Activated CD8-positive, alpha-beta memory T cell treated with anti-CD3 and anti-CD28 coated beads, Interleukin-2, amount 50 U/mL, for 24 hours (primary cell): ENCODE data around the gene RRP36.
A peak's percentile ranks its signal among the peaks of the same experiment; 100 is the strongest.

ENCODE experiments used
- DNase-seq: peaks from one replicate; pipeline ENCODE4 v3.0.0-alpha.2; 2020; ENCODE audit errors: extremely low read depth

Gene RRP36

DNA sequence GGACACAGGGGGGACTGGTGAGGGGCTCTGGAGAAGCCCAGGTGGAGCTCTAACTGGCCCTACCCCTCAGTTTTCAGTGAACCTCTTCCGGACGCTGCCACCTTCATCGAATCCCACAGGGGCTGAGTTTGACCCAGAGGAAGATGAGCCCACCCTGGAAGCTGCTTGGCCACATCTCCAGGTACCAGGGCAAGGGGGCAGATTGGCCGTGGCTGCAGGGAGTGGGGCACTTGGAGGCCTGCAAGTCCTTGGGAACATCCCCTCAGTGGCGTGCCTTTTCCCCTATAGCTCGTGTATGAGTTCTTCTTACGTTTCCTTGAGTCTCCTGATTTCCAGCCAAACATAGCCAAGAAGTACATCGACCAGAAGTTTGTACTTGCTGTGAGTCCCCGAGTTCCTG is 14.3 kb upstream of the RRP36 start:
- no peak for DNase-seq

DNA sequence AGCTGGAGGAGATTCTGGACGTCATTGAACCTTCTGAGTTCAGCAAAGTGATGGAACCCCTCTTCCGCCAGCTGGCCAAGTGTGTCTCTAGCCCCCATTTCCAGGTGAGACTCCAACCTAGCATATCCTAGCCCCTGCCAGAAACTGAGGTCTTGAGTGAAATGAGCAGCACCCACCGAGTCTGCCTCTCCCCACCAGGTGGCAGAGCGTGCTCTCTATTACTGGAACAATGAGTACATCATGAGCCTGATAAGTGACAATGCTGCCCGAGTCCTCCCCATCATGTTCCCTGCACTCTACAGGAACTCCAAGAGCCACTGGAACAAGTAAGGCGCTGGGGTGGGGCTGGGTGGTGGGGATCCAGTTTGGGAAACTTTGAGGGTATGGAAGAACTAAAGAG is 12.3 kb upstream of the RRP36 start:
- DNase-seq = no peak

DNA sequence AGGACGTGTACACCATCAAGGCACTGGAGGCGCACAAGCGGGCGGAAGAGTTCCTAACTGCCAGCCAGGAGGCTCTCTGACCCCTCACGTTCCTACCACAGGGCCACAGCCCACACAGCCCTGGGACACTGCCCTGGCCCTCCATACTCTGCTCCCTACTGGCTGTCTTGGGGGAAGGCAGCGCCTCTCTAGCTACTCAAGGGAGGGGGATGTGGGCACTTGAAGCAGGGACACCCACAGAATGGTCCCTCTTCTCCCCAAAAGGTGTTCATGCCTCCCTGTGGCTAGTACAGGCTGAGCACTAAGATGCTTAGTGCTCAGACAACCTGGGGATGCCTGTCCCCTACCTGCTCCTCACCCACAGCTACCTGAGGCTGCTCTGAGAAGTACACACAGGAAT is 10.2 kb upstream of the RRP36 start:
- no peak for DNase-seq

DNA sequence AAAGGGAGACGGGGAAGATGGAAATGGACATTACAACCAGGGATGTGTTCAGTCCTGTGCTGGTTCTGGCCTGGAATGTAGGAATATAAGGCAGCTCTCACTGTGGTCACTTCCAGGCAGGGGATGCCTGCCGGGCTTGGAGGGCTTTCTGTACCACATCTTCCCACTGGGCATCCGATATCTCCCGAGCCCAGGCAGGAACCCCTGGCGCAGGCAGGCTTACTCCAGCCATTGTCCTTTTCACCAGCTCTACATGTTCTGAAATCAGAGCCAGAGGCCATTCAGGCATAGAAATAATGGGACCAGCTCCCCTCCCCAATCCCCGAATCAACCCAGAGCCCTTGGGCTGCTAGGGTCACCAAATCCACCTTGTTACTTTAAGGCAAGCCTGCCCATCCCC is 9.1 kb upstream of the RRP36 start:
- no peak for DNase-seq

DNA sequence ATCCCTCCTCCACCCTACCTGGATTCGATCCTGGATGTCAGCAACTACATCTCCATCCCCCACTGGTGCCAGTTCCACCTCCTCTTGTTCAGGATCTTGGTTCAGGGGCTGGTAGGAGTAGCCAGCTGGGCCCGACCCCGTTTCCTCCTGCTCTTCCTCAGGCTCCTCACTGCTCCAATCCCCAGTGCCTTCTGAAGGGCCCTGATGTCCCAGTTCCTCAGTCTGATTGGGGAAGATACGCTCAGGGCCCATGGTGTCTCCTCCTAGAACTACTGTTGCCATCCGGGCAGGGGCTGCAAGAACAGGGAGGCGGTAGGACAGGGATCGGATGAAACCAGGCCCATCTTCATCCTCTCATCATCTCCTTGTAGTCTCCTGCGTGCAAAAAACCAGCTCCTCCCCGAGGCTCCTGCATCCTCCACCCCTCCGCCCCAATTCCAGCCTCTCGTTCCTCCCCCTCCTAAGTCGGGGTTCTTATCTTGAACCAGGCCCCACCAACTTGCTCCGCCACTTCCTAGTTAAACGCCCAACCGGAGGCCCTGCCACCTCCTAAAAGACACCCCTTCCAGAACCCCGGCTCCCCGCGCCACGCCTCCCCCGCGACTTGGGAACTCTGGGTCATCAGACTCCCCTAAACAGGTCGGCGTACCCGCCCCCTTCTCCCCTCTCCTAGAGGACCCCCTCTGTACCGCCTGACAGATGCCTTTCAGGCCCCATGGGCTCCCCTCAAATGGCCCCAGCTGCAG is 8.2 kb upstream of the RRP36 start:
- peak; percentile 30 for DNase-seq

DNA sequence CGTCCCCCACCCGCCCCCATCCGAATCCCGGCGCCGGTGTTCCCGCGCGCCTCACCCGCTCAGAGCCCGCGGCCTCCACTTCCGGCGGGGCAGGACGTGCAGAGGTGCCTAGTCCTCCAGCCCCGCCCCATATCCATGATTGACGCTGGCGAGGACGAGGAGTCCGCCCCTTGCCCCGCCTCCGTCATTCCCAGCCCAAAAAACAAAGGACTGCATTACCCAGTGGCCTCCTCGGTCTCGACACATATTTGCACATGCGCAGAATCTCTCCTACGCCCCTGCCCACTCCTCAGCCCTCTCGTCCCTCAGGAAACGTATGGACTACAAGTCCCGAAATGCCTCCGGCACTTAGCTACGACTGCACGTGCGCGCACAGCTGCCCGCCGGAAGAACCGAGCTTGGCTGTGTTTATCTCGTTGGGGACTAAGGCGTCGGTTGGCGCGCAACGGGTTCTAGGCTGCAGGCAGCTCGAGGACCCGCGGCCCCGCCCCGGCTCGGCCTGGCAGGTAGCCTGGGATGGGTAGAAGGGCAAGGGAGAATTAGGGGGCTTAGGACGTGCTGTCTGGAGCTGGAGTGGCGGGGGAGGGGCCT is 7.5 kb upstream of the RRP36 start, which contains the start of the genes KLHDC3 and MEA1:
TSS of gene KLHDC3 (plus strand) at position 407 of the 591 bp plus-strand sequence. CDS start 2,944 bp downstream, outside the sequence.
TSS of gene MEA1 (minus strand) at position 104 of the 591 bp plus-strand sequence. CDS start 133 bp downstream, outside the sequence.
- DNase-seq = peak; percentile 98

DNA sequence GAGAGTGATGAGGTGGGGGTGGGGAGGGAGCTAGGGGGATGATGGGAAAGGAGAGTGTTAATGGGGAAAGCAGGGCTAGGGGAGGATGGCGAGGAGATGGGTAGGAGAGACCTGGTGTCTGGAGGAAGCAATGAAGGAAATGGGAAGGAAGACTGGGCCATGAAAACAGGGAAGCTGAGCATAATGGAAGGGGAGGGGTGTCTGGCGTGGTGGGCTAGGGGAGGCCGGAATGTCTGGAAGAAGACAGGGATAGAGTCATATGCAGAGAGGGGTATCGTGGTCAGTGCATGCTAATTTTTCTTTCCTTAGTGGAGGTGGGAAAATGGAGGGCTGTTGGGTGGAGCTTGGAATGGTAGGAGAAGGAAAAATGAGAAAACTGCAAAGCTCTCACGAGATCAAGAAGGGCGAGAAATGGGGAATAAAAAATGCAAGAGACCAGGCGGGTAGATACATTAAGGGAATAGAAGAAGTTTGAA is 7.0 kb upstream of the RRP36 start:
- no peak for DNase-seq

DNA sequence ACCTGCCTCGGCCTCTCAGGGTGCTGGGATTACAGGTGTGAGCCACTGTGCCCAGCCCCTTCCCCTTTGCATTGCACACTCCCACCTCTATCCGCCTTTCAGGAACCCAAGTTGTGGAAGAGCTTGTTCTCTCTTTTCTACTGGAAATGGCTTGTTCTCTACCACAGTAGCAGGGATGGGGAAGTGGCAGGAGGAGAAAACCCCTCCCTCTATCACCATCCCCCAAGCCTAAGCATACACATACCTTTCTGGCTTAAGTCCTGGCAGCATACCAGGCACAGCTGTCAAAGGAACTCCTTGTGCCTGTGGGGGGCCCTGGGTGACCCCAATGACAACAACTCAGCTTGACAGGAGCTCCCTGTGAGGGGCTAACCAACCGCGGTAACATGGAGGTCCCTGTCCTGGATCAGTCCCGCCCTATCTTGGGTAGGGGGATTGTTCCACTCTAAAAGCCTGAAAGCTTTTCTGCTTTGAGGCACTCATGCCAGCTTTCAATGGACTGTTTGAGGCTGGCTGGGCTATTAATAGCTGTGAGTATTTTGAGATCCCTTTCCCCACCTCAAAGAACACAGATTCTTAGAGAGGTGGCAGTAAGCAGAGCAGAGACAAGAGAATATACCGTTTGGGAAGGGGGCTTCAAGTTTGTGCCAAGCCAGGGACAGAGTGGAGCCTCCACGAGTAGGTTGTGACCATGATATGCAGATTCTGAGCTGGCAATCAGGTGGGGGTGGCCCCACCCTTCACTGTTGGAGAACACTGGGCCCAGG is 5.1 kb upstream of the RRP36 start:
- no peak for DNase-seq

DNA sequence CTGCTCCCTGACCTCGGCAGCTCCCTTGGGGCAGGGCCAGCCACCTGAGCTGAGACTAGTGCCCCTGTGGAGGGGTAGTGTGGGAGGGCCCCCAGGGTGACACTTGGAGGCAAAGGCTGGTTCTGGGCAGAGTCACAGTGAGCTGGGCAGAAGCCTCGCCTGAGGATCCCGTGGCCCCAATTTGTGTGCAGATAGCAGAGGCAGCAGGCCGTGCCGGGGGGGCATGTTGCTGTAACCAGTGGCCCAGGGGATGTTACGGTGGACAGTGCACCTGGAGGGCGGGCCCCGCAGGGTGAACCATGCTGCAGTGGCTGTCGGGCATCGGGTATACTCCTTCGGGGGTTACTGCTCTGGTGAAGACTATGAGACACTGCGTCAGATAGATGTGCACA is 4.5 kb upstream of the RRP36 start:
- no peak for DNase-seq

DNA sequence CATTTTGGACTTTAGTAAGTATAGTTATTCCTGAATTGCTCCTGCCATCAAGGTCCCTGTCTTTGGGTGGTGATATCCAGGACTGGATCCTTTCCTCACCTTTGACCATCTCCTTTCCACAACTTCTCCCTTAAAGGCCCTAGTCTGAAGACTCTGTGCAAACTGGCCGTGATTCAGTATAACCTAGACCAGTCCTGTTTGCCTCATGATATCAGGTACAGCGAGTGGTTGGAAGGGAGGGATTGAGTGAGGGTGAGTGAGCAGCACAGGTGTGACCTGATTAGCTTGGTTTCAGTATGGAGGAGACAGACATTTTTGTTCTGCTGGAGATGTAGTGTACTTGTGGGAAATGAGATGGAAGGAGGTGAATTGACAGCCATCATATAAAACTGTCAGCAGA is 2.3 kb upstream of the RRP36 start:
- no peak for DNase-seq

DNA sequence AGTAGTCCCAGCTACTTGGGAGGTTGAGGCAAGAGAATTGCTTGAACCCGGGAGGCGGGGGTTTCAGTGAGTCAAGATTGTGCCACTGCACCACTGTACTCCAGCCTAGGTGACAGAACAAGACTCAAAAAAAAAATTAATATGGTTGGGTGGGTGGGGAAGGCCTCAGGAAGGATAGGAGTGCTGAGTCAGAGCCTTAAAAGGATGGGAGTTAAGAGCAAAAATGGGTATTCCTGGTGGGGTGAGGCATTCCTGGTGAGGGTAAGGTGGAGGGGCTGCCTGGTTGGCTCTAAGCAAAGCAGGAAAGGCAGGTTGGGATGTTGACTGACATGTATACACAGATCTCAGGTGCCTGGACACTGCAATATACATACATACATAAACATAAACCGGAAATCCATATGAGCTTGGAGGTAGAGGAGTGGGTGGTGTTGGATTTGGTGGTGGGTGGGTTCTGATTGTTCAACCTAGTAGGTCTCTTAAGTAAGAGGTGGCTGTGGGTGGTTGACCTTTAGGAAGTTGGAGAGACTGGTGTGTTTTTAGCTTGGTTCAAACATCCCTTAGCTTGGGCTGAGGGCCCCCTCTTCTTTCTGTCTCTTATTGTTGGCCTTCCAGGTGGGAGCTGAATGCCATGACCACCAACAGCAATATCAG is 1.2 kb upstream of the RRP36 start:
- no peak for DNase-seq

DNA sequence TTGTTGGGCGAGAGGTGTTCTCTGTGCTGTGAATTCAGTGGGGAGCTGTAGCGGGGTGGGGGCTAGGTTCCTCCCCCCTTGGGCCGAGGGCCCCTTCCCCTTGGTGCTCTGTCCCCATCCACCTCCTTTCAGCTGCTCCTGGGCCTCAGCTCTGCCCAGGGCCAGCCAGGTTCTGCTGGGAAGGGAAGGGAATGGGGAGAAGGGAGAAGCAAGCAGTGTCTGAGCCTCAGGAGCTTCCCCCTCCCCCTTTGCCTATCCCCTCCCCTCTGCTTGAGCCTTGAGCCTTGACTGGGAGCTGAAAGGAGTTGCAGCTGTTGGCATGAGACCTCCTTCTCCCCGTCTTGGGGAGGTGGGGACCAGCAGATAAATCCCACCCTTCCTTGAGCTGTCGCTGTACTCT is 576 bp upstream of the RRP36 start:
- DNase-seq = no peak

DNA sequence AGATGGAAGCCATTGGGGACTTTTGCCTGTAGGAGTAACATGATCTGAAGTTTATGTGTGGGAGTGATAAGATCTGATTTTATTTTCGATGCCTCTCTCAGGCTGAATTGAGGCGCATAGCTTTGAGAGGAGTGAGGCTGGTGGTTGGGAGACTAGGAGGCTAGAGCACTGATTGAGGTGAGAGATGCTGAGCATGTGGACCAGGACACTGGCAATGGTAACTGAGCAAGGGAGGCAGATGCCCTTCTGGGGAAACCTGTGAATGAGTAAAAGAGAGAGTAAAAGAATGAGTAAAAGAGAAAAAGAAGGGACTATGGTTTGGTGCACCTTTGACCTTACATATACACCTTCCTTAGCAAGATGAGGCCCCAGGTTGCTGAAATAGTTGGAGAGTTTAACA is 3.0 kb downstream of the RRP36 start:
- DNase-seq = no peak

DNA sequence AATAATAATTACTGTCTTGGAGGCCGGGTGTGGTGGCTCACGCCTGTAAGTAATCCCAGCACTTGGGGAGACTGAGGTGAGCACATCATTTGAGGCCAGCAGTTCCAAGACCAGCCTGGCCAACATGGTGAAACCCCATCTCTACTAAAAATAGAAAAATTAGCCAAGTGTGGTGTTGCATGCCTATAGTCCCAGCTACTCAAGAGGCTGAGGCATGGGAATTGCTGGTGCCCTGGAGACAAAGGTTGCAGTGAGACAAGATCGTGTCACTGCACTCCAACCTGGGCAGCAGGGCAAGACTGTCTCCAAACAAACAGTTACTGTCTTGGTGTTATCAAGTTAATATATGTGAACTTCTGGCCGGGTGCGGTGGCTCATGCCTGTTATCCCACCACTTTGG is 4.9 kb downstream of the RRP36 start:
- DNase-seq = no peak

DNA sequence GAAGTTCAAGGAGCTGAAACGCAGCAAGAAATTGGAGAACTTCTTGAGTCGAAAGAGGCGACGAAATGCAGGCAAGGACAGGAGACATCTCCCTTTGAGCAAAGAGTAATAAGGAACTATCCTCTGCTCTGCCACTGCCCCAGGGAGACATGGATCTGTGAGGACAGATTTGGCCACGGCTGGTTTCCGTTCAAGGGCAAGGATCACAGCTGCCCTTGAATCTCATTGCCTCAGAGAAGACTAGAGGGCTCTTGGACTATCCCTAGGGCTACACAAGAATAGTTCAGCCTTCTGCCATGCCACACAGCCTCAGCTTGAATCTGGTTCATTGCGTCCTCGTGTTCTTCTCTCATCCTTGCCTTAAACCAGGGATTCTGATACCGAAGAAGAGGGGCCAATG is 7.7 kb downstream of the RRP36 start:
- no peak for DNase-seq

DNA sequence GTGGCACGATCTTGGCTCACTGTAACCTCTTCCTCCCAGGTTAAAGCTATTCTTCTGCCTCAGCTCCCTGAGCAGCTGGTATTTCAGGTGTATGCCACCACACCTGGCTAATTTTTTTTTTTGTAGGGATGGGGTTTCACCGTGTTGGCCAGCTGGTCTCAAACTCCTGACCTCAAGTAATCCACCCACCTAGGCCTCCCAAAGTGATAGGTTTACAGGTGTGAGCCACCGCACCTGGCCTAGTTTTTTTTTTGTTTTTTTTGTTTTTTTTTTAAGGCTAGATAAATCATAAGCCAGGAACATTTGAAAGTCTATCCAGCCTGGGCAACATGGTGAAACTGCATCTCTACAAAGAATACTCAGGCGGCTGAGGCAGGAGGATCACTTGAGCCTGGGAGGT is 10.9 kb downstream of the RRP36 start:
- no peak for DNase-seq

DNA sequence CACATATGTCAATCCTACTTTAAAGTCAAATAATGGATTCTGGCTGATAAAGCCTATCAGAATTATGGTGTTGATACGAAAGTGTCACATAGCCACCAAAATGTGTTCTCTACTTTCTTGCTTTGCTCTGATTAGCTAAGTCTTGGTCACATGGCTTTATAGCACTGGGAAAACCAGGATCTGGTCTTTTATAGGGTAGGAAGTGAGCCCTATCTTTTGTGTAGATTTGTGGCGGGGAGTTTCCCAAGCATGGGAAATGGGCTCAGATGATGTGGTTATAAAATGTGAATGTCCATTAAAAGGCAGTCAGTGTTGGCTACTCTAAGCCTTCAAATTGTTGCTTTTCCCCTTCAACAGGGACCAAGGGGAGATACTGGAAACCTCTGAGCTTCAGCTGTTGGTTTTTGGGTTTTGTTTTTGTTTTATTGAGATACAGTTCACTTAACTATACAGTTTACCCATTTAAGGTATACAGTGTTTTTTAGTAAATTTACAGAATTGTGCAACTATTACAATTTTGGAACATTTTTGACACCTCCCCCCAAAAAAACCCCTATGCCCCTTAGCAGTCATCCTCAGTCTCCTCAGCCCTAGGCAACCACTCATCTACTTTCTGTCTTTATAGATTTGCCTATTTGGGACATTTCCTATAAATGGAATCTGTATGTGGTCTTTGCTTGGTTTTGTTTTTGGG is 12.2 kb downstream of the RRP36 start:
- DNase-seq = no peak

DNA sequence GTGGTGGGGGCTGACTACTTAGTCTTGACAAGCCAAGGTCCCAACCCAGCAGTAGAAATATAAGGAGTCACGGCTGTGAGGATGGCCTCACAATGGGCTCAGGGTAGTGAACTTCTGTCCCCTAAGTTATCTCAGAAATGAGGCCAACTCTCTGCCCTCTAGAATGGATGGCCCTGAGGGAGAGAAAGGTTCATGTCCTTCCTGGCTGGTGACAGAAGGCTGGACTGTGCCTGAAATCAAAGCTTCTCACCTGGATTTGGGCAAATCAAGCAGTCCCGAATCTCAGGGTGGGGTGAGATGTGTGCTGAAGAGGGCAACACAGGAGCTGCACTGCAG is 12.7 kb downstream of the RRP36 start:
- no peak for DNase-seq

DNA sequence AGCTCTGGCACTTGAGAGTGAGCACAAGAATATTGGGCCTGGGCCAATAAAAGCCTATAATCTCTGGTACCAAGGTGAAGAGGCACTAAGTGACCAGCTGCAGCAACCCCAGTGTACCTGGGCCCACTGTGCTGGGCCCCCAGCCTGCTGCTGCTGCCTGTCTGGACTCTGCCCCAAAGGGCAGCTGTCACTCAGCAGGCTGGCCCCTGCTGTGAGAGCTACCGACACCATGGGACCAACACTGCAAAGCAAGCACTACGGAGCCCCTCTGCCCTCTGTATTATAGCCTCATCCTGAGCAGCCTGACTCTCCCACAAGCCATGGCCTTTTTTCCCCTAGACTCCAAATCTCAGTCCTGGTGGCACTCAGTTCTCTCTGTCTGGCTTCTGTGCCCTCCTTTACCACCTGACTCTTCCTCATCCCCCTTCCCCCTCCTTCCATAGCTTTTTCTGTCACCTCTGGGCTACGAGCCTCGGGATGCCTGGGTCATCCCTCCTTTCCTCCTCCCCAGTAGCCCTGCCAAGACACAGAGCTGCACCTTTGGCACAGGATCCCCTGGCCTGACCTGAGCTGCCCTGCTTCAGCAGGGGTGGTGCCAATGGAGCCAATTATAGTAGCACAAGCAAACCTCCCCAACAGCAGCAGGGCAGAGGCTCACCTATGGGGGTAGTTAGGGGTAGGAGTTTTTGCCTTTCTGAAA is 14.2 kb downstream of the RRP36 start:
- no peak for DNase-seq

DNA sequence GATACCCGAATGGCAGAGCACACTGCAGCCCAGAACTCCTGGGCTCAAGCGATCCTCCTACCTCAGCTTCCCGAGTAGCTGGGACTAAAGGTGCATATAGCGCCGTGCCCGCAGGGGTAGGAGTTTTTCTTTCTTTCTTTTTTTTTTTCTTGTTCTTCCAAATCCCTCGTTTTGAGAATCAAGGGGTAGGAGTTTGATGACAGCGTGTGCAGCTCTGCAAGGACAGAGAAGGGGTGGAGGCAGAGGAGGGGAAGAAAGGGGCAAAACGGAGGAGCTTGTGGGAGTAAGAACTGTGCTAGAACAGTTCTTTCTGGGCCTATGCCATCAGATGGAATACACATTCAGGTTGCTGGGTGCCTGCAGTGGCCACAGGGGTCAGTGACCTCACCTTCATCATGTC is 15.3 kb downstream of the RRP36 start:
- no peak for DNase-seq

DNA sequence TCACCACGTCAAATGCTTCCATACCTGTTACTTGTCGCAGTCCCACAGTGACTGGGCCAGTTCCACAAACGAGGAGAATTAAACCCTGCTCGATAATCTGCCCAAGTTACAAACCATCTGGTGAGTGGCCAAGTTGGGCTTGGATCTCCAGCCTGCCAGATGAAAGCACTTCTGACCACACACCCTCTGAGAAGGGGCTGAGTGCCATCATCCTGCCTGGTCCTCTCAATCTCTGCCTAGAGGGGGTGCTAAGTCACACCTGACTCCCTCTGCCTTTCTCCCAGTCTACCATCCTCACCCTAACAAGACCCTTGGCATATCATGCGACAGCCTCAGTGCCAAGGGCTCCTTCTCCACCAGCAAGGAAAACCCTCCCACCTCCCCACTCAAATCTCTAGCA is 15.8 kb downstream of the RRP36 start:
- no peak for DNase-seq
